ENCODE measurements around the gene CACNA1G. TPM values are rescaled to one million over a fixed set of nuclear protein-coding genes. Genes with fewer than 3 reads are reported as not detected.

Gene CACNA1G
- total RNA-seq, 2 experiments from 2014 or later, result 0.06 to 0.10 TPM

DNA sequence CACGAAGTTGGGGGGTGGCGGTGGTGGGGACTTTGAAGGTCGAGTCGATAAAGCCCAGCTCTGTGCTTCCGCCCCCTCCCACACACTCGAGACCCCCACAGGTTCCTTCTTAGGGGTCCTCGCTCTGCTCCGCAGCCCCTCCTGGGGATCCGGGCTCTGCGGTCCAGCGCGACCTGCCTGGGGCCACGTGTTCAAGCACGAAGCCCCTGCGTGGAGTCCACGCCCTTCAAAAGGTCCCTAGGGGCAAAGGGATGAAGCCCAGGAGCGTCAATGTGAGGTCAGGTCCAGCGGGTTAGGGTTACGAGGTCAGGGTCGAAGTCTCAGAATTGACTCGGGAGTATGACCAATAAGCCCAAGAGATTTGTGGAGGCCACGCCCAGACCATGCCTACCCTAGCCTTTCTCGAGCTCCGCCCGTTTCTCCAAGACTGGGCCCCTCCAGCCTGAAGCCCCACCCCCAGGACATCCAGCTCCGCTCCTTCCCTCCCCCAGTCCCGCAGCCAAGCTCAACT, 786 bp upstream of the CACNA1G start:
- ChIA-PET POLR2A (interaction anchor here (0.6 kb wide), 1 partner anchor 73 kb away, joined by 3 read pairs; no protein-coding TSS in a partner anchor), CTCF (interaction anchor here (0.6 to 2.2 kb wide), 2 partner anchors 66 to 315 kb away, joined by 3 to 7 read pairs; no protein-coding TSS in a partner anchor)

DNA sequence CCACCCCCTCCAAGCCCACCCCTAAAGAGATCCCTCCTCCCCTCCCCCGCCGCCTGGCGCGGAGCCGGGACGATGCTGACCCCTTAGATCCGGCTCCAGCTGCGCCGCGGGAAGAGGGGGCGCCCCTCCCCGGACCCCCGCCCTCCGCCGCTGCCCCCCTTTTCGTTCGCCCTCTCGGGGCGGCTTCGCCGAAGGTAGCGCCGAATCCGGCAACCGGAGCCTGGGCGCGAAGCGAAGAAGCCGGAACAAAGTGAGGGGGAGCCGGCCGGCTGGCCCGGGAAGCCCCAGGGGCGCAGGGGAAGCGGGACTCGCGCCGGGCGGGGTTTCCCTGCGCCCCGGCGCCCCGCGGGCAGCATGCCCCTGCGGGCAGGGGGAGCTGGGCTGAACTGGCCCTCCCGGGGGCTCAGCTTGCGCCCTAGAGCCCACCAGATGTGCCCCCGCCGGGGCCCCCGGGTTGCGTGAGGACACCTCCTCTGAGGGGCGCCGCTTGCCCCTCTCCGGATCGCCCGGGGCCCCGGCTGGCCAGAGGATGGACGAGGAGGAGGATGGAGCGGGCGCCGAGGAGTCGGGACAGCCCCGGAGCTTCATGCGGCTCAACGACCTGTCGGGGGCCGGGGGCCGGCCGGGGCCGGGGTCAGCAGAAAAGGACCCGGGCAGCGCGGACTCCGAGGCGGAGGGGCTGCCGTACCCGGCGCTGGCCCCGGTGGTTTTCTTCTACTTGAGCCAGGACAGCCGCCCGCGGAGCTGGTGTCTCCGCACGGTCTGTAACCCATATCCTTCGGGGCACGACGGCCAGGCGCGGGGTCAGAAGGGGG, 623 bp downstream of the CACNA1G start:
- ChIA-PET POLR2A (interaction anchor here (0.9 kb wide), 1 partner anchor 14 kb away, joined by 3 read pairs; the partner anchor contains the start of gene SPATA20), CTCF (interaction anchor here (1.3 to 2.2 kb wide), 2 partner anchors 65 to 134 kb away, joined by 3 to 7 read pairs; no protein-coding TSS in a partner anchor)

DNA sequence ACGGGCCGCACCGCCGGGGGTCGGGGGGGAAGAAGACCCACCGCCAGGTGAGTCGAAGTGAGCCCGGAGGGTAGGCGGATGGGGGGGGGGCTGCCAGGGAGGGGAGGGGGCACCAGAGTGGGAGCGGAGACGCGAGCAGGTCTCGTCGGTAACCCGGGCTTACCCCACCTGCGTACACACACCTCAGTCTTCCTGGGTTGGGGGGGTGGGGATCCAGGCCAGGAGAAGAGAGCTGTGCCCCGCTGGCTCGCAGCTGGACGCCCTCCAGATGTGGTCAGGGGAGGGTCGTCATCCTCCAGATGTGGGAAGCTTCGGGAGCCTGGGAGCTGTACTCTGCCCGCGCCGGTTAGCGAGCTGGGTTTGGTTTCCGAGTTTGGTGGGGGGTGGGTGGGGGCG, 1.2 kb downstream of the CACNA1G start:
- ChIA-PET CTCF (interaction anchor here (1.2 to 1.3 kb wide), 2 partner anchors 87 to 134 kb away, joined by 3 read pairs; no protein-coding TSS in a partner anchor), POLR2A (no interaction called here)

DNA sequence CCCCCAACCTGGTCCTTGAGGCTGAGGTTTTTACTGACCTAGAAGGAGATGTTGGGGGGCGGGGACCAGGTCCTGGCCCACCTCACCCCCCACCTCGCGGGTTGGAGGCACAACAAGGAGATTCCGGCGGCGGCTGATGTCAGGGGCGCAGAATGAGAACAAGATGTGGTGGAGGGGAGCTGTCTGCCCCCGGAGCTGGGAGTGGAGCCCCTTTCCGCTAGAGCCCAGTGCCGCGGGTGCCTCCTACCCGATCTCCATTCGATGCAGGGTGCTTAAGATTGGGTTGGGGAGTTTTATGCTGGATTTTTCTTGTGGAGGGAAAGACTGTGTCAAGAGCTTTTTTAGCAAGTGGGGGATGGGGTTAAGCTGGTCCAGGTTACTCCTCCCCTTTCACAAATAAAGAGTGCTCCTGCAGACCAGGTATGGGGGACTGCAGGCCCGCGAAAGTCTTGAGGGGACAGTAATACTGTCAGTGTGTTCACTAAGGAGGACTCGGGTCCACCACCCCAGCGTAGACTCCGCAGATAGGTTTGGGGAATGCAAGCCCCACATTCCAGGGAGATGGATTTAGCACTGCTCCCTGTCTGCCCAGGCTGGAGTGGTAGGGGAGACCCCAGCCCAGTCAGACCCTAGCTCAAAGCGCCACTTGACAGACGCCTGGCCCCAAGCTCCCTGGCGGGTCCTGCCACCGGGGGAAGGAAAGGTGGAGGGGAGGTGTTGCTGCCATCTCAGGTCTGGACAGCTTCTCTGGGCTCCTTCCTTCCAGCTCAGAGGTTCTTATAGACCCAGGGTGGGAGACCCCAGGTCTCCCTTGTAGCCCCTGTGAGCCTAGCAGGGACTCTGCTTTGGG, 2.0 kb downstream of the CACNA1G start:
- CTCF ChIA-PET, result interaction anchor here (0.8 to 1.3 kb wide), 4 partner anchors 61 to 165 kb away, joined by 3 to 4 read pairs (median 3); partner anchors contain the start of gene LRRC59
- POLR2A ChIA-PET, result interaction anchor here (0.6 to 1.1 kb wide), 2 partner anchors 11 to 168 kb away, joined by 3 to 5 read pairs; no protein-coding TSS in a partner anchor

DNA sequence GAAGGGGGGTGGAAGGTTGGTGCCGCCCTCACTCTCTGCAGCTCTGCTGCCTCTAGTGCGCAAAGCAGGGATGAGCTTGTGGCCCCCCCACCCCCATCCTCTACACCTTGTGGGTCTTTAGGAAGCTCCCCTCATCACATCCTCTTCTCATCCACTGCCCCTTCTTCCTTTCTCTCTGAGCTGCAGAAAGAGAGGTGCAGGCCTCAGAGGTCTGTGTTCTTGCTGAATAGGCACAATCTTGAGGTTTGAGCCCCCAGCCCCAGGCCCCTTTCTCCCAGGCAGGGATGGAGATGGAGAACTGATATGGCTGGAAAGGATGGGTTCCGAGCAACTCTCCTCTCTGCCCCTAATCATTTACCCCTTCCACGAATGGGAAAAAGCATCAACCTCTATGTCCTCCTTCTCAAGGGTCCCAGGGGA, 2.6 kb downstream of the CACNA1G start:
- POLR2A ChIA-PET, result interaction anchor here (1.1 kb wide), 1 partner anchor 10 kb away, joined by 3 read pairs; no protein-coding TSS in a partner anchor
- CTCF ChIA-PET, result interaction anchor here (0.8 to 1.3 kb wide), 3 partner anchors 60 to 166 kb away, joined by 3 to 4 read pairs (median 3); partner anchors contain the start of gene LRRC59

DNA sequence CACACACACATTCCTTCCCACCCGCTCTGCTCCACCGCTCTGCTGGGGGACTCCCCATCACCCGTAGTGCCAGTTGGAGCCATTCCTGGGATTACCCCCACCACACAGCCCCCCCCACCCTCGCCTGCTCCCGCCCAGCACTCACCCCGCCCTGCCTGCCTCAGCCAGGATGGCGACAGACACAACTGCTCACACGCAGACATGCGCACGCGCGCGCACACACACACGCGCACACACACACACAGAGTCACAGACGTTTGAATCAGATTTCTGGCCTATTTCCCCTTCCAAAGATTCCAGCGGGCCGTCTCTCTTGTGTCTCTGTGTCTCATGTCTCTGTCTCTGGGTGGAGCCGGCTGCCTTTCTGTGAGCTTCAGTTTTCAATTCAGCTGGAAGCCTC, 4.4 kb downstream of the CACNA1G start:
- ChIA-PET CTCF (no interaction called here), POLR2A (no interaction called here)

DNA sequence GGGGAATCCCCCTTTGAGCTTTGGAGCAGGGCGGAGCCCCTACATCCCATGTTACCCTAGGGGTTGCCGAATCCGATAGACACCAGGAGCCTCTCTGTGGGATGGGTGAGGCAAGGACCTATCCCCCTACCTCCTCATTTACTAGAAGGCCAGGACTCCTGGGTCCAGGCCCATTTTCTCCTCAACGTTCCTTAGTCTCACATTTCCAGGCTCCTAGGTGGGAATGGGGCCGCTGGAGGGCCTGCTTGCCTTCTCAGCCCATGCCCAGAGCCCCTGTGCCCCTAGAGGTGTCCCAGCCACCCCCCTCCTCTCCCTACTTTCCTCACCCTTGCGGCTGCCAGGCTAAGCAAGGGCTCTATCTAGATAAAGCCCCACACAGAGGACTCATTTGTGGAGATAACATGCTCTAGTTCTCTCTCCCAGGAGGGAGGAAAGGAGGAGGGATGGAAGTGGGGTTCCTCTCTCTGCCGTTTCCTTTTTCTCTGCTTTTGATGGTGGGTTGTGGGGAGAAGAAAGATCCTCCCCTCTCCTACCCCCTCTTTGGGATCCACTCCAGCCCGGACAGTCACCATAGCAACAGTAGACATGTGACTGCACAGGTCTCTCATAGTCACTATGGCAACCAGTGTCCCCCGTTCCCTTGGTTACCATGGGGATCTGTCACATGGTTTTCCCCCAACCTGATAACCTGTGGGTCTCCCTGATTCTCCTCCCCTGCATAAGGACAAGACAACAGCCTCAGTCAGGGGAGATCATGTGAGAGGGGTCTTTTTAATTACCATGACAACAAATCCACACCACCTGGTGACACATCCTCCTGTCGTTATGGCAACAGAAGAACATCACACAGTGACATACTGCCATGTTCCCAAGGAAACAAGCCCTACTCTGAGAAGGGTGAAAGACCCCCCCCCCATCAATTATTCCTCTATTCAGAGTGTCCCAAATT, 5.2 kb downstream of the CACNA1G start:
- ChIA-PET POLR2A (no interaction called here), CTCF (interaction anchor here (0.6 kb wide), 1 partner anchor 479 kb away, joined by 7 read pairs; no protein-coding TSS in a partner anchor)

DNA sequence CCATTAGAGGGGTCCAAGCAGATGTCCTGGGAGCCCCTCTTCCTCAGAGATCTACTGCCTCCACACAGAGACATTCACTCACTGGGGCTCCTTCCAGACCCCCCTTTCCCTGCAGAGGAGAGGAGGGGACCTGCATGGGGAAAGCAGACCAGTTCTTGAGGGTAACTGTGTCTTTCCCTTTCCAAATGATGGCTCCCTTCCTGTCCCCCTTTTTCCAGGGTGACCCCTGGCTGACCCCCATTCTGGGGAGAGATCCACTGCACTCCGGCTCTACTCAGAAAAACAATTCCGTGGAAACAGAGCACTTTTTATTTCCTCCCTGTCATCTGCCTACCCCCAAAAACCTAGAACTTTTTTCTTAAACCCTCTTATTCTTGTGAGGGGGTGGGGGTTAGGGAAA, 6.4 kb downstream of the CACNA1G start:
- POLR2A ChIA-PET, result no interaction called here
- CTCF ChIA-PET, result interaction anchor here (0.6 kb wide), 1 partner anchor 480 kb away, joined by 7 read pairs; no protein-coding TSS in a partner anchor

DNA sequence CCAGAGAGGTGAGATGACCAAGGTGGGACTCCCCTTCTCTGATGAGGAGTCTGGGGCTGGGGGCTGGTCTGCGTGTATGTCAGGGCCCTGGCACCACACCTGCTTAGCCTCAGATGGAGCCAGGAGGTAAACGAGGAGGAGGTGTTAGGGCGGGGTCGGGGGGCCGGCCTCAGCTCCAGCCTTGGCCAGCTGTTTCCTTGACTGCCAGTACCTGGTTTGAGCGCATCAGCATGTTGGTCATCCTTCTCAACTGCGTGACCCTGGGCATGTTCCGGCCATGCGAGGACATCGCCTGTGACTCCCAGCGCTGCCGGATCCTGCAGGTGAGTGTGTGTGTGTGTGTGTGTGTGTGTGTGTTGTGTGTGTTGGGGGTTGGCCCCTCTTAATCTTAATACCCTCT, 8.1 kb downstream of the CACNA1G start:
- CTCF ChIA-PET, result interaction anchor here (0.8 kb wide), 1 partner anchor 58 kb away, joined by 3 read pairs; no protein-coding TSS in a partner anchor
- POLR2A ChIA-PET, result no interaction called here

DNA sequence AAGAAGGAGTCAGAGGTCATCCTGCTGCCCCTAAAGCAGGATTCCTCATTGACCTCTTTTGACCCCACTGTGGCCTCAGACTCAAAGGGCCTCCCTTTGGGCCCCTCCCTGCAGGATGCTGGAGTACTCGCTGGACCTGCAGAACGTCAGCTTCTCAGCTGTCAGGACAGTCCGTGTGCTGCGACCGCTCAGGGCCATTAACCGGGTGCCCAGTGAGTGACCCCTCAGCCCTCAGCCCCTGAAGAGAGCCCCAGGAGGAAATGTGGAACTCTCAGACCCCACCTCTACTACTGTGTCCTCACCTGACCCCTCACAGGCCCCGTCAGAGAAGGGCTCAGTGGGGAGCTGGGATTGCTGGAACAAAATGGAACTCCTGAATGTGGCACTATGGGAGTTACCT, 9.1 kb downstream of the CACNA1G start:
- POLR2A ChIA-PET, result no interaction called here

DNA sequence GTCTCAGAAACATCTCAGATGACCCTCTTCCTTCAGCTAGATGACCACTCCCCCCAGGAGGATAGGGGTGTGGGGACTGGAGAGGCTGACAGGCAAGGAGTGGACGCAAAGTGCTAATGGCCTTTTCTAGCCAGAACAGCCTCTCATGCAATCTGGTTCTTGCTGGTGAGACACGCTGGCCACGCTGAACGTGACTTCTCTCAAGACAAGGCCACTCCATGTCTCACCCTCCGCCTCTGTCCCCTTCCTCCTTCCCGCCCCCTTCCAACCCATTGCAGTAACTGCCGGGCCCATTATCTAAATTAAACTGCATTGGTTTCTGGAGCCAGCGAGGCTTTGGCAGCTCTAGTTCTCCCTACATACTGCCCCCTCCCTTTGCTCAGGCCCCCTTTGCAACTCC, 9.5 kb downstream of the CACNA1G start:
- ChIA-PET CTCF (interaction anchor here (0.6 kb wide), 1 partner anchor 55 kb away, joined by 4 read pairs; no protein-coding TSS in a partner anchor), POLR2A (no interaction called here)

More for the DNA sequence above, 9.1 kb downstream of the CACNA1G start:
- CTCF ChIA-PET, result no interaction called here

DNA sequence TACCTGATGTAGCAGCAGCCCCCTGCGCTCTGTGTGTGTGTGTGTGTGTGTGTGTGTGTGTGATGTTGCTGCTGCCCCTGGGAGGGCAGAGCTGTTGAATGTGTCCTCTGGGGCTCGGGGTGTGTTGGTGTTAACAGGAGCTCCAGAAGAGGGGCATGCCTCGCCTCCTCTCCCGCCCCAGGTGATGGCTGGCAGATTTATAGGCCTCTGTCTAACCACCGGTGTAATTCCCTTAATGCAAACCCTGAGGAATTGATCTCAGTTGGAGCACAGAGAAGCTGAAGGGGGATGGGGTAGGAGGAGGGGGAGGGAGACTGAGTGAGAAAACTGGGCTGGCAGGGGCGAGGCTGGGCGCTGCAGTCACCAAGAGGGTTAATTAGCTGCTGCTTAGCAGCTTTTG, 10.0 kb downstream of the CACNA1G start:
- CTCF ChIA-PET, result interaction anchor here (0.6 kb wide), 1 partner anchor 55 kb away, joined by 4 read pairs; no protein-coding TSS in a partner anchor
- POLR2A ChIA-PET, result no interaction called here

DNA sequence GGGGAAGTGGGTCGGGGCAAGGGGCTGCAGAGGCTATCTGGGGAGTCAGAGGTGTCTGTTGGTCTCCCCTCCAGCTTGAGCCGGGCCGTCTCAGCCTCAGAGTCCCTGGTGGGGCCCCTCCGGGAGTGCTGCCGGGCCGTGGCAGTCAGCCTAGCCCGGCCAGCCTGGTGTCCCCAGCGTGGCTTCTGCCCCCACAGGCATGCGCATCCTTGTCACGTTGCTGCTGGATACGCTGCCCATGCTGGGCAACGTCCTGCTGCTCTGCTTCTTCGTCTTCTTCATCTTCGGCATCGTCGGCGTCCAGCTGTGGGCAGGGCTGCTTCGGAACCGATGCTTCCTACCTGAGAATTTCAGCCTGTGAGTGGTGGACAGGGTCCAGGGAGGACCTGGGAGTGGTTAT, 11.2 kb downstream of the CACNA1G start:
- ChIA-PET CTCF (interaction anchor here (0.5 kb wide), 1 partner anchor 741 kb away, joined by 3 read pairs; no protein-coding TSS in a partner anchor), POLR2A (no interaction called here)

DNA sequence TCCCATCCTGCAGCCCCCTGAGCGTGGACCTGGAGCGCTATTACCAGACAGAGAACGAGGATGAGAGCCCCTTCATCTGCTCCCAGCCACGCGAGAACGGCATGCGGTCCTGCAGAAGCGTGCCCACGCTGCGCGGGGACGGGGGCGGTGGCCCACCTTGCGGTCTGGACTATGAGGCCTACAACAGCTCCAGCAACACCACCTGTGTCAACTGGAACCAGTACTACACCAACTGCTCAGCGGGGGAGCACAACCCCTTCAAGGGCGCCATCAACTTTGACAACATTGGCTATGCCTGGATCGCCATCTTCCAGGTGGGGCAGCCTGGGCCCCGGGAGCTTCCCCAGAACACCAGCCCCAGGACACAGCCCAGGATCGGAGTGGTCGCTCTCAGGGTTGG, 12.0 kb downstream of the CACNA1G start:
- ChIA-PET CTCF (no interaction called here), POLR2A (no interaction called here)

DNA sequence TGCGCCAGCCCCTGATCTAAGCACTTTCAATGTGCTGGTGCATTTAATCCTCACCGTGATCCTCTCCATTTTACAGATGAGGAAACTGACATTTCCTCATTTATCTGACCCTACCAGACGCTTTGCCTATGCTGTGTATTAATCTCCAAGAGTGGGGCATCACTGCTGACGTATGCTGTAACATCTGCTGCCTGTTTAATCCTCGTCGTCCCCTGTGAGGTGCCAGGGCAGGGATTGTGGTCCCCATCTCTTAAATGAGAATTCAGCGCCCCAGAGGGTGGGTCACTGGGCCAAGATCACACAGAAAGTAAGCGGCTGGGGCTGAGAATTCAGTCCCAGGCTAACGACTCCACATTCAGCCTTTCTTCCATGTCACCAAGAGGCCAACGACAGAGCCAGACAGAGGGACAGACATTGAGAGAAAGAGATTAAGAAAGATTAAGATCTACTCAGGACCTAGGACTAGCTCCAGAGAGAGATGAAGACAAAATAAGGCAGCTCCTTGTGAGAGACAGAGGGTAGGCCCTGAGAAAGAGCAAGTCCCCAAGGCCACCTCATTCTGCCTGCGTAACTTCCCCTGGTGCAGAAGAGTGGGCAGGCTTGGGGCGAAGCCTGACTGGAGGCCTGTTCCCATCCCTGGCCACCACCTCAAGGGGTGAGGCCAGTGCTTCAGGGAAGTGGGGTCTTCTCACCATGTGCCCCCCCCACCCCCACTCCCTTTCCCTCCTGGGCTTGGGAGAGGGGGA, 13.5 kb downstream of the CACNA1G start:
- CTCF ChIA-PET, result no interaction called here
- POLR2A ChIA-PET, result interaction anchor here (0.6 kb wide), 1 partner anchor 11 kb away, joined by 3 read pairs; no protein-coding TSS in a partner anchor

DNA sequence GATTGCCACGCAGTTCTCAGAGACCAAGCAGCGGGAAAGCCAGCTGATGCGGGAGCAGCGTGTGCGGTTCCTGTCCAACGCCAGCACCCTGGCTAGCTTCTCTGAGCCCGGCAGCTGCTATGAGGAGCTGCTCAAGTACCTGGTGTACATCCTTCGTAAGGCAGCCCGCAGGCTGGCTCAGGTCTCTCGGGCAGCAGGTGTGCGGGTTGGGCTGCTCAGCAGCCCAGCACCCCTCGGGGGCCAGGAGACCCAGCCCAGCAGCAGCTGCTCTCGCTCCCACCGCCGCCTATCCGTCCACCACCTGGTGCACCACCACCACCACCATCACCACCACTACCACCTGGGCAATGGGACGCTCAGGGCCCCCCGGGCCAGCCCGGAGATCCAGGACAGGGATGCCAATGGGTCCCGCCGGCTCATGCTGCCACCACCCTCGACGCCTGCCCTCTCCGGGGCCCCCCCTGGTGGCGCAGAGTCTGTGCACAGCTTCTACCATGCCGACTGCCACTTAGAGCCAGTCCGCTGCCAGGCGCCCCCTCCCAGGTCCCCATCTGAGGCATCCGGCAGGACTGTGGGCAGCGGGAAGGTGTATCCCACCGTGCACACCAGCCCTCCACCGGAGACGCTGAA, 15.2 kb downstream of the CACNA1G start:
- ChIA-PET CTCF (interaction anchor here (0.5 kb wide), 1 partner anchor 129 kb away, joined by 3 read pairs; no protein-coding TSS in a partner anchor), POLR2A (no interaction called here)

DNA sequence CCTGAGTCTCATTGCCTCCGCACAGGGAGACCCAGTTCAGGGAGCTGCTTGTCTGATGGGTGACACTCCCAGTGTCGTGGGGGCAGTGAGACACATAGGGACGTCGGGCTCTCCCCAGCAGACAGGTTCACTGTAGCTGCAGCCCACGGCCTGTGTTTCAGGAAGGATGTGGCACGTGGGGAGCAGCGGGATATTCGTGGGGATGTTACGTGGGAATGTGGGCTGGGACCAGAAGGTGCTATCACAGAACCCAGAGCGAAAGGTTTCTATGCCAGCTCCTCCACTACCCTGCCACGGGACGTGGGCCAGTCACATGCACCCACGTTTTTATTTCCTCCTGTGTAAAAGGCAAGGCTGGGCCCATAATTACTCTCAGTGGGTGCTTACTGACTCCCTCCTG, 16.3 kb downstream of the CACNA1G start:
- ChIA-PET POLR2A (no interaction called here), CTCF (no interaction called here)

Measured in activated CD8-positive, alpha-beta memory T cell treated with anti-CD3 and anti-CD28 coated beads for 36 hours (primary cell).